Calu3 (cell line): Measurements from ENCODE around the gene IQCK. TPM values are rescaled to one million over a fixed set of nuclear protein-coding genes. Genes with fewer than 3 reads are reported as not detected.

ENCODE experiments used
- BruUV-seq: library from RNA; stranded (reverse); fragments of 400-500 nt; replicated peaks from 2 replicates; lab custom pipeline; 2021; lab: Mats Ljungman, UMichigan
- CTCF ChIA-PET: fragments of 300-600 bp; sonication (Branson Sonifier 250); formaldehyde crosslinking; loops from one replicate; lab custom pipeline; 2022; ENCODE audit warnings: antibody characterized with exemption; lab: Charles Lee
- DNase-seq: peaks from one replicate; pipeline ENCODE4 v3.0.0; 2022
- H3K27ac Mint-ChIP-seq: one replicate; pipeline ENCODE4 v1.8.0; 2022; ENCODE audit warnings: mixed read lengths; ENCODE audit not compliant: unreplicated experiment
- H3K27me3 Mint-ChIP-seq: one replicate; pipeline ENCODE4 v1.8.0; 2022; ENCODE audit warnings: mixed read lengths; ENCODE audit not compliant: unreplicated experiment
- H3K36me3 Mint-ChIP-seq: one replicate; pipeline ENCODE4 v1.8.0; 2022; ENCODE audit warnings: mild to moderate bottlenecking, moderate library complexity, mixed read lengths; ENCODE audit not compliant: insufficient read depth, unreplicated experiment
- H3K4me1 Mint-ChIP-seq: one replicate; pipeline ENCODE4 v1.8.0; 2022; ENCODE audit warnings: mild to moderate bottlenecking, low read depth, mixed read lengths; ENCODE audit not compliant: unreplicated experiment
- H3K4me3 Mint-ChIP-seq: one replicate; pipeline ENCODE4 v1.8.0; 2022; ENCODE audit warnings: mild to moderate bottlenecking, low read depth, moderate library complexity, mixed read lengths; ENCODE audit not compliant: unreplicated experiment
- H3K9me3 Mint-ChIP-seq: one replicate; pipeline ENCODE4 v1.8.0; 2022; ENCODE audit warnings: low read depth, mixed read lengths; ENCODE audit not compliant: unreplicated experiment
- intact Hi-C: fragments of 100-400 bp; cut with micrococcal nuclease; formaldehyde crosslinking; loops from one replicate; pipeline ENCODE4 v1.10.0; 2022; ENCODE audit not compliant: unreplicated experiment
- total RNA-seq: library from RNA; stranded (reverse); gene quantifications from 2 replicates; pipeline ENCODE4 v1.2.3, GENCODE V29; 2022
- TF ChIP-seq, protein P1 (sequence below): fragments of 200-600 bp; IDR thresholded peaks from one replicate; pipeline ENCODE4 v1.8.0; 2022; ENCODE audit warnings: antibody characterized with exemption; ENCODE audit not compliant: unreplicated experiment

The IQCK gene
- total RNA-seq, 1 experiment from 2014 or later, result 42.5 TPM

DNA sequence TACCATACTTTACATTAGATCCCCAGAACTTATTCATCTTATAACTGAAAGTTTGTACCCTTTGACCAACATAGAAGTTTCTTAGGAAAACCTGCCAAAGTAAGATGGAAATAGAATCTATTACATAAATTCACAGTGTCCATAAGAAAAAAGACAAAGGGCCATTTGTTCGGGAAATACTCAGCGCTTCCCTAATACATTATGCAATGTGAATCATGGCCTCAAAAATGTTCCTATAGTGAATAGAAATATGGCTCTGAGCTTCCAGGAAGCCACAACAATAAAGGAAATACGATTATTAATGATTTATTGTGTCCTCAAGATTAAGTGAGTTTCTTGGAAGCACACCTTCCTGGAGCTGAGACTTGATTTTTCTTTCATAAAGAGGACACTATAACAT, 115.1 kb downstream of the IQCK start:
- Mint-ChIP-seq H3K4me1 (peaks cover 27% of the 10 kb centered on the region), H3K27ac (peak overlapping the region; percentile 60), H3K27me3 (no peaks in the 10 kb centered on the region), H3K36me3 (peaks cover 13% of the 10 kb centered on the region), H3K9me3 (no peaks in the 10 kb centered on the region), H3K4me3 (no peak overlapping the region)
- CTCF ChIA-PET, result no interaction called here
- TF ChIP-seq, protein P1, sequence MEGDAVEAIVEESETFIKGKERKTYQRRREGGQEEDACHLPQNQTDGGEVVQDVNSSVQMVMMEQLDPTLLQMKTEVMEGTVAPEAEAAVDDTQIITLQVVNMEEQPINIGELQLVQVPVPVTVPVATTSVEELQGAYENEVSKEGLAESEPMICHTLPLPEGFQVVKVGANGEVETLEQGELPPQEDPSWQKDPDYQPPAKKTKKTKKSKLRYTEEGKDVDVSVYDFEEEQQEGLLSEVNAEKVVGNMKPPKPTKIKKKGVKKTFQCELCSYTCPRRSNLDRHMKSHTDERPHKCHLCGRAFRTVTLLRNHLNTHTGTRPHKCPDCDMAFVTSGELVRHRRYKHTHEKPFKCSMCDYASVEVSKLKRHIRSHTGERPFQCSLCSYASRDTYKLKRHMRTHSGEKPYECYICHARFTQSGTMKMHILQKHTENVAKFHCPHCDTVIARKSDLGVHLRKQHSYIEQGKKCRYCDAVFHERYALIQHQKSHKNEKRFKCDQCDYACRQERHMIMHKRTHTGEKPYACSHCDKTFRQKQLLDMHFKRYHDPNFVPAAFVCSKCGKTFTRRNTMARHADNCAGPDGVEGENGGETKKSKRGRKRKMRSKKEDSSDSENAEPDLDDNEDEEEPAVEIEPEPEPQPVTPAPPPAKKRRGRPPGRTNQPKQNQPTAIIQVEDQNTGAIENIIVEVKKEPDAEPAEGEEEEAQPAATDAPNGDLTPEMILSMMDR, result no peak
- DNase-seq, result no peak
- intact Hi-C loops, result no loop called here
- no TSS peak for BruUV-seq

DNA sequence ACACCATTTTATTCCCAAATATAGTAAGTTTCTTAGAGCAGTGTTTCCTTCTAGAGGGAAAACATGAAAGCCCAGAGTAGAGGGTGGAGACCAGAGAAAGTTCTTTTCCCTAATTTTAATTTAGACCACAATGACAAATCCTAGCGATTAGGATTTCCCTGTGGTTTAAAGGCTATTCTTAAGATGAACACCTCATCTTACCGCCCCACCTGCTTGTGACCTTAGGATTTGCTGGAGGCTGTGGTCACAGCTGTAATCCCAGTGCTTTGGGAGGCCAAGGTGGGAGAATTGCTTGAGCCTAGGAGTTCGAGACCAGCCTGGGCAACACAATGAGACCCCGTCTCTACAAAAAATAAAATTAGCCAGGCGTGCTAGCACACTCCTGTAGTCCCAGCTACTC, 115.5 kb downstream of the IQCK start:
- CTCF ChIA-PET, result no interaction called here

DNA sequence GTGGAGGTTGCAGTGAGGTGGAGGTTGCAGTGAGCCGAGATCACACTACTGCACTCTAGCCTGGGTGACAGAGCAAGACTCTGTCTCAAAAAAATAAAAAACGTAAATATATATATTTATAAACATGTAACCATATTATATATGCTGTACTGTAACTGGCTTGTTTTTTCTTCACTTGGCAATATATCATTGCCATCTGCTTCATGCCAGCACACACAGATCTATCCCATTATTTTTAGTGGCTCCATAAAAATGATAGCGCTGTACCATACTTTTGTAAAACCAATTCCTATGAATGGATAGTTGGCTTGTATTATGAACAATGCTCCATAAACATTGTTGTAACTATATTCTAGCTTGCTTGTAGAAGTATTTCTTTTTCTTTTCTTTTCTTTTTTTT, 117.1 kb downstream of the IQCK start:
- Mint-ChIP-seq H3K9me3 (no peaks in the 10 kb centered on the region), H3K4me1 (peaks cover 27% of the 10 kb centered on the region), H3K27me3 (no peaks in the 10 kb centered on the region), H3K27ac (no peak overlapping the region), H3K4me3 (no peak overlapping the region), H3K36me3 (peaks cover 4% of the 10 kb centered on the region)
- no peak for DNase-seq
- TF ChIP-seq, protein P1, result no peak
- BruUV-seq, result no TSS peak
- CTCF ChIA-PET, result no interaction called here
- intact Hi-C loops, result no loop called here

More for the DNA sequence above, 115.5 kb downstream of the IQCK start:
- intact Hi-C loops, result no loop called here
- H3K27me3 Mint-ChIP-seq, result no peaks in the 10 kb centered on the region
- H3K4me1 Mint-ChIP-seq, result peaks cover 27% of the 10 kb centered on the region
- BruUV-seq, result no TSS peak
- H3K27ac Mint-ChIP-seq, result peak overlapping the region; percentile 60
- TF ChIP-seq, protein P1, result no peak
- no peaks in the 10 kb centered on the region for H3K9me3 Mint-ChIP-seq
- no peak for DNase-seq
- peaks cover 12% of the 10 kb centered on the region for H3K36me3 Mint-ChIP-seq
- no peak overlapping the region for H3K4me3 Mint-ChIP-seq

DNA sequence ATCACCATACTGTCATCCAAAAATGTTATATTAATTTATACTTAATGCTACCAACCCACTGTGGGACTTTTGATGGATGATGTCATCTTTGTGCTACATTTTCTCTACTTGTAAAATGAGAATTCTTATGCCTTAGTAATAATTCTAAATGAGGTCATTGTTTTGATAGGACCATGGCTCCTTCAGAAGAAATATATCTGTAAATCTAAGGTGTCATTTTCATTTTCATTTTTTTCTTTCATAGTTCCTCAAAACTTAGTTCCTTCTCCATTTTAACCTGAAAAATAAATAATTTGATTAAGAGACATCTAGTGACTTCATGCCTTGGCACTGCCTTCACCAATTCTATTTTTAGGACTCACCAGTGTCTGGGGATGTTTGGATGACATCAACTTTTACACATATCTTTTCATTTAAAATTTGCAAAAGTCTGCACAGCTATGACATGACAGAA, 117.9 kb downstream of the IQCK start:
- Mint-ChIP-seq H3K27me3 (no peaks in the 10 kb centered on the region), H3K27ac (no peak overlapping the region), H3K36me3 (no peaks in the 10 kb centered on the region), H3K9me3 (no peaks in the 10 kb centered on the region), H3K4me1 (peaks cover 27% of the 10 kb centered on the region), H3K4me3 (no peak overlapping the region)
- no peak for DNase-seq
- intact Hi-C loops, result no loop called here
- CTCF ChIA-PET, result no interaction called here
- no TSS peak for BruUV-seq
- TF ChIP-seq, protein P1, result no peak
